ENCODE measurements around the gene EEFSEC.

Gene EEFSEC

DNA sequence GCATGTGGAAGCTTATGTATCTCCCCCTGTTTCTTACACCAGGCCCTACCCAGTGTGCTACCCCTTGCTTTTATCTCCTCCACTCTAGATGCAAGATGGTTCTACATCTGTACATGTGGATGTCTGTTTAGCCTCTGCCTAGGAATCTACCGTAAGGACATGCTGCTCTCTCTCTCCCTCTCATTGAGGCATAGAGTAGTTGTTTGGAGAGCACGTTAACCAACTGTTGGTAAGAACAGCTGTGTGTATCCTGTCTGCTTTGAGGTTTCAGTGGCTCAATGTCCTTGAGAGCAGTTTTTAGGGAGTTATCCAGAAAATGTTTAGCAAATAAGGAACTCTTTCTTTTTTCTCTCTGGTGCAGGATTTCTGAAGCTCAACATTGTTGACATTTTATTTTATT lies 160.7 kb downstream of the EEFSEC start:
- H3K79me2 ChIP-seq (ENCODE audit: low read length), result no peaks in the 10 kb centered on the region
- H3K27me3 ChIP-seq (ENCODE audit: low read depth, low read length), result no peaks in the 10 kb centered on the region
- no peaks in the 10 kb centered on the region for H3K36me3 ChIP-seq (replicated peaks; ENCODE audit: low read depth, low read length)
- H3K9me3 ChIP-seq (ENCODE audit: insufficient read depth, low read length), result no peaks in the 10 kb centered on the region
- TF ChIP-seq, protein P1, sequence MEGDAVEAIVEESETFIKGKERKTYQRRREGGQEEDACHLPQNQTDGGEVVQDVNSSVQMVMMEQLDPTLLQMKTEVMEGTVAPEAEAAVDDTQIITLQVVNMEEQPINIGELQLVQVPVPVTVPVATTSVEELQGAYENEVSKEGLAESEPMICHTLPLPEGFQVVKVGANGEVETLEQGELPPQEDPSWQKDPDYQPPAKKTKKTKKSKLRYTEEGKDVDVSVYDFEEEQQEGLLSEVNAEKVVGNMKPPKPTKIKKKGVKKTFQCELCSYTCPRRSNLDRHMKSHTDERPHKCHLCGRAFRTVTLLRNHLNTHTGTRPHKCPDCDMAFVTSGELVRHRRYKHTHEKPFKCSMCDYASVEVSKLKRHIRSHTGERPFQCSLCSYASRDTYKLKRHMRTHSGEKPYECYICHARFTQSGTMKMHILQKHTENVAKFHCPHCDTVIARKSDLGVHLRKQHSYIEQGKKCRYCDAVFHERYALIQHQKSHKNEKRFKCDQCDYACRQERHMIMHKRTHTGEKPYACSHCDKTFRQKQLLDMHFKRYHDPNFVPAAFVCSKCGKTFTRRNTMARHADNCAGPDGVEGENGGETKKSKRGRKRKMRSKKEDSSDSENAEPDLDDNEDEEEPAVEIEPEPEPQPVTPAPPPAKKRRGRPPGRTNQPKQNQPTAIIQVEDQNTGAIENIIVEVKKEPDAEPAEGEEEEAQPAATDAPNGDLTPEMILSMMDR (IDR thresholded peaks at IDR 0.05; ENCODE audit: low read depth, low read length), result no peak
- no peak for TF ChIP-seq EZH2phosphoT487 (IDR thresholded peaks at IDR 0.05; ENCODE audit: low read depth)
- H3K4me1 ChIP-seq (ENCODE audit: low read length), result no peaks in the 10 kb centered on the region
- H4K20me1 ChIP-seq (ENCODE audit: insufficient read depth, low read length), result no peaks in the 10 kb centered on the region
- H3K9ac ChIP-seq (ENCODE audit: low read length), result no peak overlapping the region
- no peak overlapping the region for H2AFZ ChIP-seq (ENCODE audit: low read depth, low read length)
- no peak overlapping the region for H3K4me3 ChIP-seq (ENCODE audit: low read length)
- H3K27ac ChIP-seq (ENCODE audit: low read length), result no peak overlapping the region
- no peak overlapping the region for H3K4me2 ChIP-seq (ENCODE audit: low read length)

GRCh38 chr3:128315313-128315712 lies 162.0 kb downstream of the EEFSEC start:
- Histone ChIP-seq H3K36me3 (replicated peaks; ENCODE audit: low read depth, low read length) (no peaks in the 10 kb centered on the region), H3K27ac (ENCODE audit: low read length) (no peak overlapping the region), H4K20me1 (ENCODE audit: insufficient read depth, low read length) (no peaks in the 10 kb centered on the region), H3K27me3 (ENCODE audit: low read depth, low read length) (no peaks in the 10 kb centered on the region), H3K4me1 (ENCODE audit: low read length) (no peaks in the 10 kb centered on the region), H3K4me3 (ENCODE audit: low read length) (no peak overlapping the region), H3K9ac (ENCODE audit: low read length) (no peak overlapping the region), H3K79me2 (ENCODE audit: low read length) (no peaks in the 10 kb centered on the region), H3K4me2 (ENCODE audit: low read length) (no peak overlapping the region), H2AFZ (ENCODE audit: low read depth, low read length) (no peak overlapping the region), H3K9me3 (ENCODE audit: insufficient read depth, low read length) (no peaks in the 10 kb centered on the region)
- TF ChIP-seq, protein P1 (IDR thresholded peaks at IDR 0.05; ENCODE audit: low read depth, low read length), result no peak
- TF ChIP-seq EZH2phosphoT487 (IDR thresholded peaks at IDR 0.05; ENCODE audit: low read depth), result no peak

DNA sequence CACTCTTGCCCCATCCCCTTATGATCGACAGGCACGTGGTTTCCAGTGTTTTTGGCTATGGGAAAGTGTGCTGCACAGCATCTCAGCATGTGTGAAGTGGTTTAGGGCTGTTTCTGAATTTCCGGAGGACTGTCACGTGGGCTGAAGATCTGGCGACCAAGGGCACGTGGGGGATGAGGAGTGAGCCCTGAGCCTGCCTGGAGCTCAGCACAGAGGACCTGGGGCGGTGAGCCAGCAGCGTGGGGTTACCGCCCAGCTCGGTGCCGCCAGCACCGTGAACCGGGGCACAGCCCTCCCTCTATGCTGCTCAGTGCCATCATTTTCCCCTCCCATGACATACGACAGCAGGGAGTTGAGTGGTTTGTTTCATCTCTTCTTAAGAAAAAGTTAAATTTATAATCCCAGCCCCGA lies 163.2 kb downstream of the EEFSEC start:
- H3K9me3 ChIP-seq (ENCODE audit: insufficient read depth, low read length), result no peaks in the 10 kb centered on the region
- no peaks in the 10 kb centered on the region for H3K79me2 ChIP-seq (ENCODE audit: low read length)
- H3K36me3 ChIP-seq (replicated peaks; ENCODE audit: low read depth, low read length), result no peaks in the 10 kb centered on the region
- no peak for TF ChIP-seq EZH2phosphoT487 (IDR thresholded peaks at IDR 0.05; ENCODE audit: low read depth)
- TF ChIP-seq, protein P1 (IDR thresholded peaks at IDR 0.05; ENCODE audit: low read depth, low read length), result no peak
- no peaks in the 10 kb centered on the region for H3K27me3 ChIP-seq (ENCODE audit: low read depth, low read length)
- no peaks in the 10 kb centered on the region for H3K4me1 ChIP-seq (ENCODE audit: low read length)
- H3K9ac ChIP-seq (ENCODE audit: low read length), result no peak overlapping the region
- H3K27ac ChIP-seq (ENCODE audit: low read length), result no peak overlapping the region
- H2AFZ ChIP-seq (ENCODE audit: low read depth, low read length), result no peak overlapping the region
- no peaks in the 10 kb centered on the region for H4K20me1 ChIP-seq (ENCODE audit: insufficient read depth, low read length)
- H3K4me3 ChIP-seq (ENCODE audit: low read length), result no peak overlapping the region
- H3K4me2 ChIP-seq (ENCODE audit: low read length), result no peak overlapping the region

DNA sequence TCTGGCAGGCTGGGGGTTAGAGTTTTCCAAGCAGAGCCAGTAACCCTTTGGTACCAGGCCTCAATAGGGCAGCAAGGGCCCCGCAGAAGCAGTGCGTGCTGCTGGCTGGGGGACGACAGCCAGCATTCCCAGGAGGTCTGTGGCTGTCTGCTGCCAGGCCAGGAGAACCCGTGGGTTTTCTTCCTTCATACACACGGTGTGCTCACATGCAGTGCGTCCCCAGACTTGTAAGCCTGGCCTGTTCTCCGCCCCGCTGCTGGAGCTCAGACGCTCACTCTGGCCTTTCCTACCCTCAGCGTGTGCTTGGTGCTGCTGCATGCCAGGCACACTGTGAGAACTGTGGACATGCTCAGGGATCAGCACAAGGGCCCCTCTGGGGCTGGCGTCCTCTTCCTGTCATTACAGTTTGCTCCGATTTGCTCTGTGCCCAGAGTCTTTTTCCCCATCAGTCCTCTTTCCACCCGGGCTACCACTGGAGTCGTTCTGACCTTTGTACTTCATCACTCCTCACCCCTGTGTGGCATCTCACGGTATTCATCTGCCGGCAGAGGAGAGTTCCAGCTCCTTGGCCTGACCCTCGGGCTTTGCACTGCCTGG lies 163.9 kb downstream of the EEFSEC start:
- Histone ChIP-seq H3K4me3 (ENCODE audit: low read length) (no peak overlapping the region), H4K20me1 (ENCODE audit: insufficient read depth, low read length) (no peaks in the 10 kb centered on the region), H3K27me3 (ENCODE audit: low read depth, low read length) (no peaks in the 10 kb centered on the region), H3K27ac (ENCODE audit: low read length) (no peak overlapping the region), H3K79me2 (ENCODE audit: low read length) (no peaks in the 10 kb centered on the region), H3K9me3 (ENCODE audit: insufficient read depth, low read length) (no peaks in the 10 kb centered on the region), H3K4me1 (ENCODE audit: low read length) (no peaks in the 10 kb centered on the region), H3K4me2 (ENCODE audit: low read length) (no peak overlapping the region), H3K9ac (ENCODE audit: low read length) (no peak overlapping the region), H2AFZ (ENCODE audit: low read depth, low read length) (no peak overlapping the region), H3K36me3 (replicated peaks; ENCODE audit: low read depth, low read length) (no peaks in the 10 kb centered on the region)
- no peak for TF ChIP-seq EZH2phosphoT487 (IDR thresholded peaks at IDR 0.05; ENCODE audit: low read depth)
- TF ChIP-seq, protein P1 (IDR thresholded peaks at IDR 0.05; ENCODE audit: low read depth, low read length), result no peak

All from OCI-LY3 (cell line).